Esophagus muscularis mucosa (tissue), 3 donors: ENCODE results near the gene PRDM7.
"Not testable (repeated sequence)": the region's sequence is repeated elsewhere in the genome, so short reads cannot be mapped to it uniquely, and the experiment has no call there.

Experiments
- CTCF ChIP-seq, 3 experiments: fragments of 200-600 bp in 2 of 3; fragments of 450-650 bp in 1 of 3; sonication (generic) in 2 of 3; IDR thresholded peaks; one replicate each; pipeline ENCODE4 v1.5.1; 2017 to 2019; ENCODE audit warnings: antibody characterized with exemption in 3 of 3, mild to moderate bottlenecking in 2 of 3, moderate library complexity in 1 of 3
- POLR2A ChIP-seq: fragments of 450-650 bp; IDR thresholded peaks from one replicate; pipeline ENCODE4 v1.6.1; 2017; ENCODE audit warnings: antibody characterized with exemption, moderate library complexity, mild to moderate bottlenecking, low read depth
- POLR2AphosphoS5 ChIP-seq, 2 donors: sonication (generic); formaldehyde crosslinking; IDR thresholded peaks; one replicate each; pipeline ENCODE4 v1.6.1; 2017; ENCODE audit warnings: antibody characterized with exemption in 2 of 2

GRCh38 chr16:90007635-90008234 lies 69.4 kb downstream of the PRDM7 start:
- not testable (repeated sequence) for TF ChIP-seq CTCF (IDR thresholded peaks at IDR 0.05); POLR2AphosphoS5 (IDR thresholded peaks at IDR 0.05); POLR2A
